VCaP (cell line): ENCODE measurements around the gene UQCC5.

ENCODE experiments used
- H3K27ac ChIP-seq: fragments of 450-650 bp; 2 replicates; pipeline ENCODE4 v1.5.1; 2017
- CTCF ChIP-seq: fragments of 450-650 bp; conservative IDR thresholded peaks from 2 replicates; pipeline ENCODE4 v1.5.1; 2017; ENCODE audit warnings: mild to moderate bottlenecking, moderate library complexity

The UQCC5 gene

GRCh38 chr3:52498137-52499054 is 38.0 kb upstream of the UQCC5 start:
- no peak overlapping the region for H3K27ac ChIP-seq
- TF ChIP-seq CTCF, result no peak

- no peak overlapping the region for H3K27ac ChIP-seq
- no peak for TF ChIP-seq CTCF
Measured at GRCh38 chr3:52501046-52501445, 35.4 kb upstream of the UQCC5 start.

GRCh38 chr3:52502001-52502400 is 34.4 kb upstream of the UQCC5 start:
- TF ChIP-seq CTCF, result no peak
- H3K27ac ChIP-seq, result no peak overlapping the region

- no peak overlapping the region for H3K27ac ChIP-seq
- no peak for TF ChIP-seq CTCF
Measured at GRCh38 chr3:52502808-52503350, 33.5 kb upstream of the UQCC5 start.

- H3K27ac ChIP-seq, result no peak overlapping the region
- TF ChIP-seq CTCF, result no peak
Measured at GRCh38 chr3:52503788-52504424, 32.5 kb upstream of the UQCC5 start.

- TF ChIP-seq CTCF, result no peak
- H3K27ac ChIP-seq, result no peak overlapping the region
Measured at GRCh38 chr3:52504977-52505376, 31.4 kb upstream of the UQCC5 start.

- no peak for TF ChIP-seq CTCF
- no peak overlapping the region for H3K27ac ChIP-seq
Measured at GRCh38 chr3:52506266-52506966, 30.0 kb upstream of the UQCC5 start.
